NCI-H2227 (cell line): Measurements from ENCODE around the gene UBQLN1.
"Not testable (repeated sequence)": the region's sequence is repeated elsewhere in the genome, so short reads cannot be mapped to it uniquely, and the experiment has no call there.

Source experiments
- DNase-seq: peaks from one replicate; lab custom pipeline; 2025; ENCODE audit not compliant: unreplicated experiment; lab: John Stamatoyannopoulos, UW

UBQLN1 gene

DNA sequence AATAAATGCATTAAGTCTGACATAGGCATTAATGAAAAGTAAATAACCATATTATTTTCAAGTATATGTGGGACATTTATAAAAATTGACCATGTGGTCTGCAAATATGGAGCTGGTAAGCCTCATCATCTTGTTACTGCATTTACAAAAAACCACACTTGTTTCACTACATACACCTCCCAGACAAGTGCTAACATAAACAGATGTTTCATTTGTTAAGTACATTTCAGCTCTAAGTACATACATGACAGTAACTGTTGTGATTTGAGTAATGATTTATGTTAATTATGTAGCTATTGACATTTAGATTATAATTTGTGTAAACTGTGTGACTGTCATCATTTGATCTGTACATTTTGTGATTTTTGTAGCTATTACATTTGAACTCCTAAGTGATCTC lies 70.9 kb downstream of the UBQLN1 start:
- DNase-seq = no peak

DNA sequence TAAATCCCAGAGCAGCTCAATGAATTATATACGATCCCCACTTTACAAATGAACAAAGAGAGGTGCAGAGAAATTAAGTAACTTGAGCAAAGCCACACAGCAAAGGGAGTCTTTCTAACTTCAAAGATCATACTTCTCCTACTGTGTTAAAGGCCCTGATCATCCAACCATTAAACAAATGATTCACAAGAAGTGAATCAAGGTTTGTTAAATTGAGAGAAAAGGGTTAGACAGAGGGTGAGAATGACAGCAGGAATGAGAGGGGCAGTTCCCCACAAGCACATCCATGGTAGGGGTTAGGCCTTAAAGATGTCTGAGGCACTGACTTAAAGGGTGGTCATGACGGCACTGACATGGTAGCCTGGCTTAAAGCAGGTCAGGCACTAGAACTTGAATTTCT lies 74.1 kb downstream of the UBQLN1 start:
- DNase-seq = no peak

DNA sequence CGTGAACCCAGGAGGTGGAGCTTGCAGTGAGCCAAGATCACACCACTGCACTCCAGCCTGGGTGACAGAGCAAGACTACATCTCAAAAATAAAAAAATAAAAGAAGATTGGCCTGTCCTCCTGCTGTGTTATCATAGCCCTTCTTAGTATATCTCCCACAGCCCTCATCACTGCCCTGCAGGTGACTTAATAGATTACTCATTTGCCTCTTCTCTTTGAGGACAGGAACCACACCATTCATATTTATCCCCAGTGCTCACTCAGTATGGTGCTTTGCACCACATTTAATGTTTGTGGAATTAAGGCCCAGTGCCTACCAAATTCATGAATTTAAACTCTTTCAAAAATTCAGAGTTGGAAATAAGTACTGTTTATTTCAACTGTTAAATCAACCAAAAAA lies 74.5 kb downstream of the UBQLN1 start:
- DNase-seq = no peak

DNA sequence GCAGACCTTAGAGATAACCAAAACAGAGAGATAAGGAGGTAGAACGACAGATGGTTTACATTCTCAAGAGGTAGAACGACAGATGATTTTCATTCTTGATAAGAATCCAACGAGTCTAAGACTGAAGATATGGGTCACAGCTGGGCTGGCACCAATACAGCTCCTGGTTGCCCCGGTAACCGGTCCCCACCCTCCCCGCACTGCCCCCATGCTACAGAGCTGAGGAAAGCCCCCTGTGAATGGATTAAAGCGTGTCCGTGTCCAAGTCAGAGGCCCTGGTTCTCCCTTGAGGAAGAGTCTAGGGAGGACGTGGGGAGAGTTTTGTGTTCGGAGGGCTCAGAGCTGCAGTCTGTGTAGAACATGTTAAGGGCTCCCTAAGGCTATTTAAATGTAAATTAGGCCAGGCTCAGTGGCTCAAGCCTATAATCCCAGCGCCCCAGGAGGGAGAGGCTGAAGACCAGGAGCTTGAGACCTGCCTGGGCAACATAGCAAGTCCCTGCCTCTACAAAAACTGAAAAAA lies 76.8 kb downstream of the UBQLN1 start:
- peak; percentile 74 for DNase-seq

DNA sequence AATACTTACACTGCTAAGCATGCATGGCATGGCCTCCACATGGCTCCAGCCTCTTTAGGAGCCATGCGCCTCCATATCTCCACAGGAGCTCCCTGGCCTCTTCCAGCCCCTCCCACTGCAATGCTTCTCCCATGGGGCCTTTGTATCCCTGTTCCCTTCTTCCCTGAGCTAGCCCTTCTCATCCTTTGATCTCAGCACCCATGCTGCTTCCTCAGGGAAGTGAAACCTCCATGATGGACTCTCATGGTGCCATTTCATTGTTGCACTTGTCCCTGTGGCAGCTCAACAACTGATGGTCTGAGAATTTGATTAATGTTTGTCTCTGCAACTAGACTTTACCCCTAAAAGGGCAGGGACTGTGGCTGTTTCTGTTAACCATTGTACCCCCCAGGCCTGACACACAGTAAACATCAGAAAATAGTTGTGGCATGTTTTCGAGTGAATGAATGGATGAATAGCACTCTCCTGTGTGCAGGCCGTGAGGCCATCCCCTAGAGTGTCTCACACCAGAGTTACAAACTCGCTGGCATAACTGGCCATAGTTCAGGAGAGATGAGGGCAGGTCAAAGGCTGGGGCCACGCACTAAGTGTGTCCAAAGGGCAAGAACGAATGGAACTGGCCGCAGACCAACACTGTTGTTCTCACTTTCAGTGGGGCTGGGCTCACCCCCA lies 78.2 kb downstream of the UBQLN1 start:
- DNase-seq = no peak

DNA sequence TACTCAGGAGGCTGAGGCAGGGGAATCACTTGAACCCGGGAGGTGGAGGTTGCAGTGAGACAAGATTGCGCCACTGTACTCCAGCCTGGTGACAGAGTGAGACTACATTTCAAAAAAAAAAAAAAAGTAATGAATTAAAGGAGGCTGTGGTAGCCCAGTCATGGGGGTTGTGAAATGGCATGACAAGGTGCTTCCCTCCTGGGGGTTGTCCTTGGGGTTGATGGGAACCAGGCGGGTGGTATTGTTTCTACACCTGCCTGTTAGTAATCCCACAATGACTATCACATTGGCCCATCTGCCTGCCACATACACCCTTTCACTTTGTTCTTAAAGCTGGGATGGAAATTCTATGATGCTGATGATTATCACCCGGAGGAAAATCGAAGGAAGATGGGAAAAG lies 79.2 kb downstream of the UBQLN1 start:
- DNase-seq = no peak

DNA sequence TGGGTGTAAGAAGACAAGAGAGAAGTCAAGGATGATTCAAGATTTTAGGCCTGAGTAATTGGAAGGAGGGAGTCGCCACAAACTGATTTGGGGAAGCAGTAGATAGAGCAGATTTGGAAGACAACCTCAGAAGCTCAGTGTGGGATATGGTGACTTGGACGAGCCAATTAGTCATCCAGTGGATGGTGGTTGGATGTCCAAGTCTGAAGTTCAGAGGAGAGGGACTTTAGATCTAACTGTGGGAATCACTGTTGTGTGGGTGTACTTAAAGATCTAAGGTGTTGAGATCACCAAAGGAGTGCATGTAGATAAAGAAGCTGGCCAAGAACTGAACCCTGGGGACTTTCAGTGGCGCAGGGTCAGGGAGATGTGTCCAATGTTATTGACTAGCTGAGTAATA lies 82.6 kb downstream of the UBQLN1 start:
- DNase-seq = no peak

DNA sequence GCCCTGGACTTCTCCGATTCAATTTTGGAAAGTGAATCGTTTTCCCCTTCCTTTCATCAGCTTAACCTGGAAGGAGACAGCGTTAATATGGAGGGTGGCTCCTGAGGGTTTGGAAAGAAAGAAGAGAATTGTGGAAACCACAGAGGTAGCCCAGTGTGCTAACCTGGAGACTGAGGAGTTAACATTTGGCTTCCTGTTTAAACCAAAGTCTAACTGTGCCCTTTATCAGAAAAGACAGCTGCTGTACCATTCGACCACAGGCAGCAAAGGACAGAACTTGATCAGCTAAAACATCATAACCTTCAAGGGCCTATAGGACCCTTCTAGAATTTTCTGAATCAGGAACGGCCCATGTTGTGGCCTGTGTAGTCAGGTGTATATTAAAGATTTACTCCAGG lies 84.1 kb downstream of the UBQLN1 start:
- DNase-seq = peak; percentile 26

DNA sequence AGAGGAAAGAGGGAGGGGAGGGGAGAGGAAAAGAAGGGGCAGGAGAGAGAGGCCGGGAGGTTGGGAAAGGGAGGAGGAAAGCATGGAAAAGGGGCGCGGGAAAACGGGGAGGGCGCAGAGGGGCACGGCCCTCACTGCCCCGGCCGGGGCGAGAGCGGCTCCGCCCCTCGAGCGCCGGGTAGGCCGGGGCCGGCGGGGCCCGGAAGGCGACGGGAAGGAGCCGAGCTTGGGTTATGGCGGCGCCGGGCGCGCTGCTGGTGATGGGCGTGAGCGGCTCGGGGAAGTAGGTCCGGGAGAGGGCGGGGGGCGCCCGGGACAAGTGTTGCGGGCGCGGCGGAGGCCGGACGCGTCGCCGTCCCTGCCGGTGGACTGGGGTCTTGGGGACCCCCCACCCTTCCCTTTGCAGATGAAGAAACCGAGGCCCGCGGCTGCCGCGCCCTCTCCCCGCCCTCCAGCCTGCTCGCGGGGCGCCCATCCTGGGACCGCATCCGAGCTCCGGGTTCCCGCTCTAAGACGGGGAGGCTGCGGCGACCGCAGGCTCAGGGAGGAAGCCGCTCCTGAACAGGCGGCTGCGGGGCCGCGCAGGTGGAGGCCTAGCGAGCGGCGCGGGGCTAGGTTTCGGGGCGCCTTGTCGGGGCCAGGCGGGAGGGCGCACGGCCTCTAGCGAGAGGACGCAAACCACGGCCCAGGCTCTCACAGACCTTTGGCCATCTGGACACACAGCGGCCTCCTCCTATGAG lies 84.6 kb downstream of the UBQLN1 start, which contains the start of gene IDNK:
Gene IDNK, plus strand, starts transcription at position 205 of the 740 bp plus-strand sequence. Its CDS starts 29 bp downstream, at position 234.
- peak; percentile 81 for DNase-seq

DNA sequence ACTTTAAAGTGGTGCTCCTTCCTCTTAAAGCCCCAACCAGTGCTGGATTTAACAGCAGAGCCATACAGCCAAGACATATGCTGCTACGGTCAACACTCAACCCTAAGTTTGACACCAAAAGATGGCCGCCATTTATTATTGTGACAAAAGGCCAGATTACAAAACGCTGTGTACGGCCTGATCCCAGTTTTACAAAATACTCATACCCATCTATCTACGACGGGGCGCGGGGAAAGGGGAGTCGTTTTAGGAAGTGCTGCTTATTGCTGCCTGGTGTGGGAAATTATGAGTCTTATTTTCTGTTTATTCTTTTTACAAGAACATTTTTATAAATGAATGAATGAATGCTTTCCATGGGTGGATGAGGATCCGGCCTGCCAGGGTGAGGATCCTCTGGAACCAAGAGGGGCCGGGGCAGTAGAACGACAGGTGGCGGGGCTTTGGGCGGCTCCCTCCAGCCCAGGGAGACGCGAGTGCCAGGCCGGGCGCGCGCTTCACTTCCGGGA lies 85.3 kb downstream of the UBQLN1 start:
- DNase-seq = peak; percentile 32

DNA sequence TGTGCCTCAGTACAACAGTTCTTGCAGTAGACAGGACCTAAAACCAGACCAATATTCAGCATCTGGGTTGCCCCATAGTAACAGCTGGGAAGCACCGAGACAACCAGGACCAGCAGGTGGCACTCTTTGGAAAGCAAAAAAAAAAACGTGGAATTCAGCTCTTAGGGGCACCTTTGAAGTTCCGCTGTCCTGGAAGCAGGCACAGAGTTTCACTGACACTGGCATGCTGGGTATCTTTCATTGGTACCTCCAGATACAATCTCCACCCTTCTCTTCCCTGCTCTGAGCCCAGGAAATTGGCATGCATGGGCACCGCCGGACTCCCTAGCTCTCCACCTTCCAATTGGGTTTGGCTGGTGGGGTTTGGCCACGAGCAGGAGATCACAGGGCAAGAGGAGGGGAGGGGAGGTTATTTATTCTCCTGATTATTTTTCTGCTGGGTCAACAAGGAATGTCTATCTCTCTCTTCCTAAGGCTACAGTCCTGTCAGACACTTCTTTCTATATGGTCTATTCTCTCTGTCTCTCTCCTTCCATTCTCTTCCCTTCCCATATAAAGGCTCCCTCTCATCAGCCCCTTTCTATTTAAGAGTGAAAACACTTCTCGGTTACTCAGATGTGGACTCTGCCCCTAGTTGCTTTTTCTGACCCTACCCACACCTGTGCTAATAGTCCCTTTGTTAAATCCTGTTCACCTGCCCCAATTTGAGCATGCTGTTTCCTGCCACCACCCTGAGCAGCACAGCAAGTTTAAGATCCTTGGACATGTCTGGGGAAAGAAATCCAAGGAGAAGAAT lies 86.7 kb downstream of the UBQLN1 start:
- DNase-seq = peak; percentile 60

DNA sequence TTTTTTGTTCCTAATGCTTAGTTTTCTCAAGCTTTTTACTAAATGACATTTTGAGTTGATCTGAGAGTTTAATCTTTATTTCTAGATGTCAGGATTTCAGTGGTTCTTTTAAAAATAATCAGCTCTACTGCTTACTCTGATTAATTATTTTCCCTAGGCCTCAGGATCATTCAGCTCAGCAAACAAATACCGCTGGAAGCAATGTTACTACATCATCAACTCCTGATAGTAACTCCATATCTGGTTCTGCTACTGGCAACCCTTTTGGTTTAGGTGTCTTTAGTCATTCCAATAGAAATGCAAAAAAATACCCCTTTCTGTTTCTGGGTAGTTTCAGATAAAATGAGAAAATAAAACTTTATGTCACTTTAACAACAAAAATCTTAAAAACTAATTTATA lies 90.5 kb downstream of the UBQLN1 start:
- no peak for DNase-seq

DNA sequence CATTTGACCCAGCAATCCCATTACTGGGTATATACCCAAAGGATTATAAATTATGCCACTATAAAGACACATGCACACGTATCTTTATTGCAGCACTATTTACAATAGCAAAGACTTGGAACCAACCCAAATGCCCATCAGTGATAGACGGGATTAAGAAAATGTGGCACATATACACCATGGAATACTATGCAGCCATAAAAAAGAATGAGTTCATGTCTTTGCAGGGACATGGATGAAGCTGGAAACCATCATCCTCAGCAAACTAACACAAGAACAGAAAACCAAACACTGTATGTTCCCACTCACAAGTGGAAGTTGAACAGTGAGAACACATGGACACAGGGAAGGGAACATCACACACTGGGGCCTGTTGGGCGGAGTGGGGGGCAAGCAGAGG lies 94.5 kb downstream of the UBQLN1 start:
- DNase-seq = not testable (repeated sequence)
